Measurements from ENCODE around the gene PPOX.

The PPOX gene

DNA sequence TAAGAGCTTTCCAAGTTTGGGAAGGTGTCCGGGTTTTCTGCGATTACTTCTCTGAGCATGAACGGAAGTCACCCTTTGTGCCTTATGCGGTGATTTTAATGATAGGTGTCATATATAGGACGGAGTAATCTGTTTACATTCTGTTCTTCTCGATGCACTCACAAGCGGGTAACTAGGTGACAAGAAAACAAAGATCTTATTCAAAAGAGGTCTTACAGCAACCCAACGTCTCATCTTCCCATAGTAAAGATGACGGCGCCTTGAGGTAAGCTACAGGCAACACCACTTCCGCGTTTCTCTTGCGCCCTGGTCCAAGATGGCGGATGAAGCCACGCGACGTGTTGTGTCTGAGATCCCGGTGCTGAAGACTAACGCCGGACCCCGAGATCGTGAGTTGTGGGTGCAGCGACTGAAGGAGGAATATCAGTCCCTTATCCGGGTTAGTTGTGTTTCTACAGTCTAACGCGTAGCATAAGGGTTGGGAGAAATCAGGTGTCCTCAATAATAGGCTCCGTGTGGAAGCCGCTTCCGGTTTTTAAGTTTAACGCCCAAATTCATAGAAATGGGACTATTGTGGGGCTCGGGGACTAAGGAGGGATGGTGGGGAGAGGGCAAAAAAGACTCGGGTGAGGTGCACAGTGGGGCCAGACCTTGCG lies 12.4 kb upstream of the PPOX start, which contains the start of gene UFC1:
UFC1 (plus strand) TSS at position 297 of the 656 bp plus-strand sequence; CDS start at position 317, 20 bp downstream.
- peak; percentile 85 for DNase-seq

GRCh38 chr1:161157867-161158266 lies 8.4 kb upstream of the PPOX start:
- no peak for DNase-seq

DNA sequence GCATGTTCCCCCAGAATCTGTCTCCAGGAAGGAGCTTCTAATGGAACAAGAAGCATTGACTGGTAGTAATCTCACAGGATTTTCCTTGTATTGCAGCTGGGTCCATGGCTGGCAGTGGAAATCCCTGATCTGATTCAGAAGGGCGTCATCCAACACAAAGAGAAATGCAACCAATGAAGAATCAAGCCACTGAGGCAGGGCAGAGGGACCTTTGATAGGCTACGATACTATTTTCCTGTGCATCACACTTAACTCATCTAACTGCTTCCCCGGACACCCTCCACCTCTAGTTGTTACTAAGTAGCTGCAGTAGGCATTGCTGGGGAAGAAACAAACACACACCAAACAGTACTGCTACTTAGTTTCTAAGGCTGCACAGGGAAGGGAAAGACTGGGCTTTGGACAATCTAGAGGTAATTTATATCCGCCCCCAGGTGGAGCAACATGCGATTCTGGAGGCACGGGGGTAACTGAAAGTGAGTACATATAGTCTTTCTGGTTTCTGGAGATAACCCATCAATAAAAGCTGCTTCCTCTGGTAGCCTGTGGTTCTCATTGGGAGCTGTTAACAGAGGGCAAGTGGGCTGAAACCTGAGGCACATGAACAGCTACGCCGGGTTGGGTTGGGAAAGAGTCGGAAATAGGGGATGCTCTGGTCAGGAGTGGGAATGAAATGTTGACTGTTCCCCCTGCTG lies 7.8 kb upstream of the PPOX start:
- DNase-seq = no peak

GRCh38 chr1:161159087-161159912 lies 6.9 kb upstream of the PPOX start, which contains the start of gene USP21:
Gene USP21, plus strand, starts transcription at chr1:161159500. Its CDS starts 1,141 bp downstream, at chr1:161160641.
- DNase-seq = peak; percentile 71

DNA sequence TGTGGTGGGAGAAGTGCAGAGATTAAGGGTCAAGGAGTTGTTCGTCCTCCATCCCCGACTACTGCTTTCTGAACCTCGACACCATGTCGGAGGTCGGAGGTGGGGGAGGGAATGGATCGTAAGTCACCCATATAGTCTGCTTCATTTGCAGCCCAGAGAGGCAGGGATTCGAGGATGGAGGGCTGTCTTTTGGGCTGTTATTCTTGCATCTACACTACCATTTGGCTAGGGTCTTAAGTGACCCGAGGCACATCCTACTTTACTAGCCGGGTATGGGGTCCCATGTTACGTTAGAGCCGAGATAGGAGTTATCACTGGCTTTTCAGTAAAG lies 6.3 kb upstream of the PPOX start:
- no peak for DNase-seq

DNA sequence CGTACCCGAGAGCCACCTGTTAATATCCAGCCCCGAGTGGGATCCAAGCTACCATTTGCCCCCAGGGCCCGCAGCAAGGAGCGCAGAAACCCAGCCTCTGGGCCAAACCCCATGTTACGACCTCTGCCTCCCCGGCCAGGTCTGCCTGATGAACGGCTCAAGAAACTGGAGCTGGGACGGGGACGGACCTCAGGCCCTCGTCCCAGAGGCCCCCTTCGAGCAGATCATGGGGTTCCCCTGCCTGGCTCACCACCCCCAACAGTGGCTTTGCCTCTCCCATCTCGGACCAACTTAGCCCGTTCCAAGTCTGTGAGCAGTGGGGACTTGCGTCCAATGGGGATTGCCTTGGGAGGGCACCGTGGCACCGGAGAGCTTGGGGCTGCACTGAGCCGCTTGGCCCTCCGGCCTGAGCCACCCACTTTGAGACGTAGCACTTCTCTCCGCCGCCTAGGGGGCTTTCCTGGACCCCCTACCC lies 5.5 kb upstream of the PPOX start:
- no peak for DNase-seq

GRCh38 chr1:161161652-161162051 lies 4.6 kb upstream of the PPOX start:
- no peak for DNase-seq

DNA sequence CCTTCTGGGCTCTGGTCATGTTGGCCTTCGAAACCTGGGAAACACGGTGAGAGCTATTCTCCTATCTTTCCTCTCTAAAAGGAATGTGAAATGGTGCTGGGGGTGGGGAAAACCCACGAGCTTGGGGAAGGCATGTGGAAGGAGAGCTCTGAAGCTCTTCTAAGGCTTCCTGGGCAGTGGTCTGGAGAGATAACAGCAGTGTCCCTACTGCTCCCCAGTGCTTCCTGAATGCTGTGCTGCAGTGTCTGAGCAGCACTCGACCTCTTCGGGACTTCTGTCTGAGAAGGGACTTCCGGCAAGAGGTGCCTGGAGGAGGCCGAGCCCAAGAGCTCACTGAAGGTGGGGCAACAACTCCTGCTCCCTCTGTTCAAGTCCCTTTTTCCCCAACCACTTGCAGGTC lies 4.2 kb upstream of the PPOX start:
- DNase-seq = no peak

GRCh38 chr1:161162806-161163205 lies 3.4 kb upstream of the PPOX start:
- no peak for DNase-seq

GRCh38 chr1:161163793-161164192 lies 2.4 kb upstream of the PPOX start:
- DNase-seq = no peak

GRCh38 chr1:161164901-161165610 lies 1.2 kb upstream of the PPOX start:
- DNase-seq = no peak

GRCh38 chr1:161166669-161167548 lies 683 bp downstream of the PPOX start:
- no peak for DNase-seq

- DNase-seq = no peak
Measured at GRCh38 chr1:161168906-161169305, 2.7 kb downstream of the PPOX start.

DNA sequence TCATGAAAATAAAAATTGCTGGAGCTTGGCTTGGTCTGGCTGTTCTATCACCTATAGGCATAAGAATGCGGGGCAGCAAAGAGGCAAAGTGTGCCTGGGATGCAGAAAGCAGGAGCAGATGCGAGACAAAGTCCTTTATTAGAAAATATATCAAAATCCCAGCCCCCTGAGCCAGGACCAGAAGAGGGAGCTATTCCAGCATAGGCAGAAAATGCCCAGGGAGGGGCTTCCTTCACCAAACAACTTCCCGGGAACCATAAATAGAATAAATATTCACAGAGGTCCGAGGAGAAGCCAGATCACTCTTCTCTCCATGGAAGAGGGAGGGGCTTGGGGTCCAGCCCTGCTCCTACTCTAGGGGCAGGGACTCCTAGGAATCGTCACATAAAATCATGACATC lies 5.0 kb downstream of the PPOX start:
- no peak for DNase-seq

DNA sequence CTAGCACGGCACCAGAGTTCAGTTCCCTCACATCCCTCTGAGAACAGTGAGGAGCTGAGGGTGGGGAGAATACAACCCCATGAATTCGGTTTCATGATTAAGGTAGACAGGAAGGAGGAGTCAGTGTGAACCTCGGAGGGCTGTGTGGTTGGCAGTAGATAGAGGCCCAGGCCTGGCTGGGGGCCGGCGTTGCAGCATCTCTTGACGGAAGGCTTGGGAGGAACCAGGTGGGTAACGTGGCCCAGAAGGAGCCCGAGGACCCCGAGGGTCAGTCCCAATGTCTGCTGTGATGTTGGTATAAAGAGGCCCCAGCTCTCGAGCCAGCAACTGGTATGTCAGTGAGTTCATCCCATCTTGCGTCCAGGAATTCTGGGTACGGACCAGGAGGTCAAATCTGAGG lies 5.5 kb downstream of the PPOX start:
- no peak for DNase-seq

GRCh38 chr1:161172349-161172748 lies 6.1 kb downstream of the PPOX start:
- no peak for DNase-seq

DNA sequence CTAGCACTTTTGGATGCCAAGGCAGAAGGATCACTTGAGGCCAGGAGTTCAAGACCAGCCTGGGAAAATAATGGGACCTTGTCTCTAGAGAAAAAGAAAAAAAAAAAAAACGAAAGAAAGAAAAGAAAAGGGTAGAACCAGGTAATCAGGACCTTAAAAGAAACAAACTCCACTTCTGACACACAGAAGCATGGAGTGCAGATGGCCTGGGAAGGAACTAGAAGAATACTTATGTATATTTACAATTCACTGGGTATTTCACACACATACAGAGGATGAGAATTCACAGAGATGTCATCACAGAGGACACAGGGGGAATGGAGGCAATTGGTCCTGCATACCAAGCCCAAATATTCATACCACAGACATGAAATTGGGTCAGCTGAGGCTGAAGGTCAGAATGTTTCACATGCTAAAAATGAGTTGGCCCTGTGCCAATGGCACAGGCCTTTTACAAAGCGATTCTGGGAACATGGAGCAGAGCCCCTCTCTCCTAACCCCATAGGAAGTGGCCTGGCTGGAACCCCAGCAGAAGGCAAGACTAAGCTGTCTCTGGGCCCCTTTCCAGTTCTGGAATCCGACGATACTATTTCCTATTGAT lies 6.7 kb downstream of the PPOX start:
- no peak for DNase-seq

GRCh38 chr1:161173711-161174110 lies 7.5 kb downstream of the PPOX start:
- DNase-seq = no peak

- no peak for DNase-seq
Measured at GRCh38 chr1:161174911-161175310, 8.7 kb downstream of the PPOX start.

- no peak for DNase-seq
Measured at GRCh38 chr1:161175771-161176453, 9.7 kb downstream of the PPOX start.

Measured in NCI-H2081 treated with DMSO at 0.1 percent for 48 hours (cell line).